Measurements from ENCODE around the gene CELF5.
"Not testable (repeated sequence)": the region's sequence is repeated elsewhere in the genome, so short reads cannot be mapped to it uniquely, and the experiment has no call there.

Gene CELF5

GRCh38 chr19:3189702-3190469 lies 34.6 kb upstream of the CELF5 start:
- DNase-seq (ENCODE audit: low read depth in 2 of 3, low spot score in 1 of 3): no peak

DNA sequence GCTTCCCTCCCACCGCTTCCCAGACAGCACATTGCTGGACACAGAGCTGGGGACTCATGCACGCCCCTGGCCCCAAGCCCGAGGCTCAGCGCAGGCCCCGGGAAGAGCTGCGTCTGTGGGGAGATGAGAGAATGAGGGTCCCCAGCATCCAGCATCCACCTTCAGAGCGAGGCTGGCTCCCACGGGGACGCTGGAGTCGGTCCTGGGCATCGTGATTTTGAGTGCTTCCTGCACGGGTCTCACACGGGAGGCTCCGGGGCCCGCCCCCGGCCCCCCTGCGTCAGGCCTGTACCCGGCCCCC lies 34.0 kb upstream of the CELF5 start:
- DNase-seq (ENCODE audit: low read depth in 2 of 3, low spot score in 1 of 3): no peak

GRCh38 chr19:3190921-3191805 lies 33.3 kb upstream of the CELF5 start:
- no peak for DNase-seq (ENCODE audit: low read depth in 2 of 3, low spot score in 1 of 3)

- DNase-seq (ENCODE audit: low read depth in 2 of 3, low spot score in 1 of 3): not testable (repeated sequence)
Observed at GRCh38 chr19:3191806-3192104, 32.7 kb upstream of the CELF5 start.

DNA sequence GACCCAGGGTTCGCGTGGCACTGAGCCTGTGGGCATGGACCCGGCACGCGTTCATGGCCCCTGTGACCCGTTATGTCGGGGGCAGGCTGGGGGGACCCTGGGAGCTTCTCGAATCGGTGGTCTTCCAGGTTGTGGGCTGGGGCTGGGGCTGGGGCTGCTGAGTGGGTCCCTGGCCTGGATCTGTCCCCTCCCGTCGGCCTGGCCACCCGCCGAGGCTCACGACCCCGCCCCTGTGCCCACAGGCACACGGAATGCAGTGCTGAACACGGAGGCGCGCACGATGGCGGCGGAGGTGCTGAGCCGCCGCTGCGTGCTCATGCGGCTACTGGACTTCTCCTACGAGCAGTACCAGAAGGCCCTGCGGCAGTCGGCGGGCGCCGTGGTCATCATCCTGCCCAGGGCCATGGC lies 32.2 kb upstream of the CELF5 start:
- no peak for DNase-seq (ENCODE audit: low read depth in 2 of 3, low spot score in 1 of 3)

GRCh38 chr19:3192684-3193083 lies 31.8 kb upstream of the CELF5 start:
- DNase-seq (ENCODE audit: low read depth in 2 of 3, low spot score in 1 of 3): no peak

DNA sequence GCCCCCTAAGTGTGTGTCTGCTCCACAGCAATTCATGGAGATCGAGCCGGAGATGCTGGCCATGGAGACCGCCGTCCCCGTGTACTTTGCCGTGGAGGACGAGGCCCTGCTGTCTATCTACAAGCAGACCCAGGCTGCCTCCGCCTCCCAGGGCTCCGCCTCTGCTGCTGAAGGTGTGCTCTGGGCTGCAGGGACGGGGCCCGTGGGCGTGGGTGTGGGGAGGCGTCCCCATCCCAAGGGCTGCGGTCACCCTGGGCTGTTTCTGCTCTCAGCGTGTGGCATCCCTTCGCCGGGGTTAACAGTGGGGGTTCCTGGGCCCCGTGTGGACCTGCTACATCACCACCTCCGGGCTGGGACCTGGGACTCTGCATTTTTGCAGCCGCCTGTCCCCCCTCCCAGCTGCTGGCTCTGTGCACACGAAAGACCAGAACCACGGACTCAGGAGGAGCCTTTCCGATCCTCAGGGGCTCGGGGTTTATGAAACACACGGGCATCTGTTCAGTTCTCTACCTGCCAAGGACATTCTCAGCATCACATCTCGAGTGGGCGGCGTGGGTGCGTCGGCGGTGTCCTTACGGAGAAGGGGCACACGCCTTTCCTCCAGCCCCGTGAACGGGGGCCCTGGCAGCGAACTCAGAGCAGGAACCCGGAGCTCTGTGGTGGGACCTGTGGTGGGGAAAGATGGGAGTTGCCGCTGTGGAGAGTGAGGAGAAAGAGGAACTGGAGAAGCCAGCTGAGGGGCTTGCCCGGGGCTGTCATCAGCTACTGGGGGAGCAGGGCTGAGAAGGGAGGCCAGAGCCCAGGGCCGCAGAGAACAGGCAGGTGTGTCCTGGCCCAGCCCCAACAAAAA lies 31.0 kb upstream of the CELF5 start:
- no peak for DNase-seq (ENCODE audit: low read depth in 2 of 3, low spot score in 1 of 3)

DNA sequence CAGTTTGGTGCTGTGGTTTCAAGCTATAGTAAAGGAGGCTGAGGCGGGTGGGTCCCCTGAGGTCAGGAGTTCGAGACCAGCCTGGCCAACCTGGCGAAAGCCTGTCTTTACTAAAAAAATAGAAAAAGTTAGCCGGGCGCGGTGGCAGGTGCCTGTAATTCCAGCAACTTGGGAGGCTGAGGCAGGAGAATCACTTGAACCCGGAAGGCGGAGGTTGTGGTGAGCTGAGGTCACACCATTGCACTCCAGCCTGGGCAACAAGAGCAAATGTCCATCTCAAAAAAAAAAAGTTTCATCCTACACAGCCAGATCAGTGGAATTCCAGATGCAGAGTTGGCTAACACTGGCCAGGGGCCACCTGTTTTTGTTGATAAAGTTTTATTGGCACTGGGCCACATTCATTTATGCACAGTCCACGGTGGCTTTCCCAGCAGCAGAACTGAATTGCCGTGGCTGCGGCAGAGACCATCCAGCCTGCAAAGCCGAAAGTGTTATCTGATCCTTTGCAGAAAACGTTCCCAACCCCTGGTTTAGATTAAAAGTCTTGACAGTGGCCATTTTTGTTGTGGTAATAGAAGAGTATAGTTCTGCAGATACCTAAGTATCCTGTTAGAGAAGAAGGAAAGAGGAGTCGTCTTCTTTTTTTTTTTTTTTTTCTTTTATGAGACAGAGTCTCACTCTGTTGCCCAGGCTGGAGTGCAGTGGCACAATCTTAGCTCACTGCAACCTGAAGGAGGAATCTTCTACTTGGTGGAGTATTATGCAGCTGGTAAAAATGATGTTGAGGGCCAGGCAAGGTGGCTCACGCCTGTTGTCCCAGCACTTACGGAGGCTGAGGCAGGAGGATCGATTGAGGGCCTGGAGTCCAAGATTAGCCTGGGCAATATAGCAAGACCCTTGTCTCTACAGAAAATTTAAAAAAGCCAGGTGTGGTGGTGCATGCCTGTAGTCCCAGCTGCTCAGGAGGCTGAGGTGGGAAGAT lies 30.1 kb upstream of the CELF5 start:
- no peak for DNase-seq (ENCODE audit: low read depth in 2 of 3, low spot score in 1 of 3)

GRCh38 chr19:3196064-3196932 lies 28.2 kb upstream of the CELF5 start:
- no peak for DNase-seq (ENCODE audit: low read depth in 2 of 3, low spot score in 1 of 3)

DNA sequence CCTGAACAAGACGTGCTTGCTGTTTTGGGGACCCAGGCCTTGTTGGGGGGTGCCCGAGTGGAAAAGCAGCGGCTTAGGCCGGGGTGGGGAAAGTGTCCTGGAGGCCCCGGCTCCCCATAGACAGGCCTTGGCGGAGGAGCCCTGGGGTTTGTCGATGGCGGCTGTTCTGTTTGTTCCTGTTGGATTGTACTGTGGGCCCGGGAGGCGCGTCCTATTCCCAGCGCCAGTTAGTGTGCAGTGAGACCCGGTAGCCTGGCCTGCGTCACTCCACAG lies 27.6 kb upstream of the CELF5 start:
- no peak for DNase-seq (ENCODE audit: low read depth in 2 of 3, low spot score in 1 of 3)

DNA sequence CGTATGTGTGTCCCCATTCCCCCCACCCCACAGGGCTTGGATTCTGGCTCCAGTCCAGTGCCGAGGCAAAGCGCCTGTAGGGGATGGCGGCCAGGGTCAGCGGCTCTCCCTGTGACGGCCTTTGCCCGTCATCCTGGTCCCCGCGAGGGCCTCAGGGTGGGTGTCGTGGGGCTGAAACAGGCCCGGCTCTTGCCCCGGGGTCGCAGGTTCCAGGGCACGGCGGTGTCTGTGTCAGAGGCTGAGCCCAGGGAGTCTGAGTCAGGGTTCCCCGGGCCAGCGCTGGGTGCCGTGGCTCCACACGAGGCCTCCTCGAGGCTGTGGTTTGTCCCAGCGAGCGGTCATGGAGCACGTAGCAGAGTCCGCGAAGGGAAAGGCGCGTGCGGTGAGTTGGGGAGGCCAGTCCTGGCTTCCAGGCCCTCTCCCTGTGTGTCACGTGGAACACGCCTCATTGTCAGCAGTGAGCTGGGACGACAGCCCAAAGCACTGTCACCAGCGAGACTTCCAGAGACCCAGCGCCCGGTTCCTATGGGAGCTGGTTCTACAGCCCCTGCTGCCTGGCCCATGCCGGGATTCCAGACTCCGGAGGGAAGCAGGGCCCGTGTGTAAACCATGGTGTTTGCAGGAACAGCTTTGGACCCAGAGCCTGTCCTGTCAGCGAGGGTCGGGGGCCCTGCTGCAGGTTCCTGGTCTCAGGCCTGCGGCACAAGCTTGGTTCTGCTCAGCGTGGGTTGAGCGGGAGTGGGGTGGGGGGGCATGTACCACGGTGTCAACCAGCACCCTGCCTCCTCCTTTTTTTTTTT lies 25.4 kb upstream of the CELF5 start:
- no peak for DNase-seq (ENCODE audit: low read depth in 2 of 3, low spot score in 1 of 3)

GRCh38 chr19:3201072-3201700 lies 23.3 kb upstream of the CELF5 start:
- no peak for DNase-seq (ENCODE audit: low read depth in 2 of 3, low spot score in 1 of 3)

DNA sequence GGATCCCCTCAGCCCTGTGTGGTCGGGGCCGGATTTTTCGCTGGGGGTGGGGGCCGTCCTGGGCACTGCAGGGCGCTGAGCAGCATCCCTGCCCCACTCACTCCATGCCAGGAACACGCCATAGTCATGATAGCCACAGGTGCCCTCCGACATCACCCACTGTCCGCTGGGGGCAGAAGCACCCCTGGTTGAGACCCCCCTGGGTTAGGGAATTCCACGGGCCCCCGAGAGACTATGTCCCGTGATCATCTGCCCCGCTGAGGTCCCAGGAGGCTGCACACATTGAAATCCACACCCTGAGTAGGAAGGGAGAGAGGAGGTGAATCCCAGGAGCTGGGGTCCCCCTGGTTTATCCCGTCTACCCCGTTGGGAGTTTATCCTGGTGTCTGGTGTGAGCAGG lies 22.6 kb upstream of the CELF5 start:
- no peak for DNase-seq (ENCODE audit: low read depth in 2 of 3, low spot score in 1 of 3)

DNA sequence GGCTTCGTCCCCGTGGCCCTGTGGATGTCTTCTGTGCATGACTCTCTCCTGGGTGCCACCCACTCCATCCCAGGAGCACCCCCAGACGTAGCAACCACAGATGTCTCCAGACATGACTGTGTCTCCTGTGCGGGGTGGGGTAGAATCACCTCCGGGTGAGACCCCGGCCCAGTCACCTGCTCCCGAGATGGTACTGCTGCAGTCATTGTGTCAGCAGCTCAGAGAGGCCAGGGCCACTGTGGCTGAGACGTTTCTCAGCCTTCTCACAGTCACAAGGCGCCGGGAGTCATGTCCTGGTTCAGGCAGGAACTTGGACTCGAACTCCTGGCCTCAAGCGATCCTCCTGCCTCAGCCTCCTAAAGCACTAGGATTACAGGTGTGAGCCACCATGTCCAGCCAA lies 22.1 kb upstream of the CELF5 start:
- DNase-seq (ENCODE audit: low read depth in 2 of 3, low spot score in 1 of 3): no peak

DNA sequence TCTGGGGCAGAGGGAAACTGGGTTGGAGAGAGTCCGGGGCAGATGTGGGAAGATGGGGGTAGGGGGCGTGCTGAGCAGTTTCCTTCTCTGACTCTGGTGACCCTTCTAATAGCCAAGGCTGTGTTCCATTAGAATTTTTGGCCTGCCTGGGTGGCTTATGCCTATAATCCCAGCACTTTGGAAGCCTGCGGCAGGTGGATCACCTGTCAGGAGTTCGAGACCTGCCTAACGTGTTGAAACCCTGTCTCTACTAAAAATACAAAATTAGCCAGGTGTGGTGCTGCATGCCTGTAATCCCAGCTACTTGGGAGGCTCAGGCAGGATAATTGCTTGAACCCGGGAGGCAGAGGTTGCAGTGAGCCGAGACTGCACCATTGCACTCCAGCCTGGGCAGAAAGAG lies 21.6 kb upstream of the CELF5 start:
- DNase-seq (ENCODE audit: low read depth in 2 of 3, low spot score in 1 of 3): not testable (repeated sequence)

DNA sequence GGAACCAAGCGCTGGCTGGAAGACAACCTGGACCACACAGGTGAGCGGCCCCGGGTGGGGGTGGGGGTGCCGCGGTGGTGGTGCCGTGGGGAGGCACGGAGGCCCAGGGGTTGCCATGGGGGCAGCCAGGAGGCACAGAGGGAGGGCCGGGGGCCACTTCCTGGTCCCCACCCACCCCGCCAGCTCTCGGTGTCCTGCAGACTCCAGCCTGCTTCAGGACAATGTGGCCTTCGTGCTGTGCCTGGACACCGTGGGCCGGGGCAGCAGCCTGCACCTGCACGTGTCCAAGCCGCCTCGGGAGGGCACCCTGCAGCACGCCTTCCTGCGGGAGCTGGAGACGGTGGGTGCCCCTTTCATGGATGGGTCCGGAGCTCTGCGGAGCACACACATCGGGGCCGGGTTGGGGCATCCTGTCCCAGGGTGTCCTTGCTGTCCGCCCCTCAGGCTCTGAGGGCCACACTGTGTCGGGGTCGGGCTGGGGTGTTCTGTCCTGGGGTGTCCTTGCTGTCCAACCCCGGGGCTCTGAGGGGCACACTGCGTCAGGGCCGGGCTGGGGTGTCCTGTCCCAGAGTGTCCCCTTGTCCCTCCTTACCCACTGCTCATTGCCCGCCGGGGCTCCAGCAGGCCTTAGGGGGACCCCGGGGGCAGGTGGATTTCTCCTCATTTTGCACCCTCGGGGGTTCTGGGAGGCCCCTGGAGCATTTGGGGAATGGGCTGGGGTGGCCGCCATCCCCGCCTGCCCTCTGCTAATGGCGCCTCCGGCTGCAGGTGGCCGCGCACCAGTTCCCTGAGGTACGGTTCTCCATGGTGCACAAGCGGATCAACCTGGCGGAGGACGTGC lies 20.4 kb upstream of the CELF5 start:
- DNase-seq (ENCODE audit: low read depth in 2 of 3, low spot score in 1 of 3): no peak

DNA sequence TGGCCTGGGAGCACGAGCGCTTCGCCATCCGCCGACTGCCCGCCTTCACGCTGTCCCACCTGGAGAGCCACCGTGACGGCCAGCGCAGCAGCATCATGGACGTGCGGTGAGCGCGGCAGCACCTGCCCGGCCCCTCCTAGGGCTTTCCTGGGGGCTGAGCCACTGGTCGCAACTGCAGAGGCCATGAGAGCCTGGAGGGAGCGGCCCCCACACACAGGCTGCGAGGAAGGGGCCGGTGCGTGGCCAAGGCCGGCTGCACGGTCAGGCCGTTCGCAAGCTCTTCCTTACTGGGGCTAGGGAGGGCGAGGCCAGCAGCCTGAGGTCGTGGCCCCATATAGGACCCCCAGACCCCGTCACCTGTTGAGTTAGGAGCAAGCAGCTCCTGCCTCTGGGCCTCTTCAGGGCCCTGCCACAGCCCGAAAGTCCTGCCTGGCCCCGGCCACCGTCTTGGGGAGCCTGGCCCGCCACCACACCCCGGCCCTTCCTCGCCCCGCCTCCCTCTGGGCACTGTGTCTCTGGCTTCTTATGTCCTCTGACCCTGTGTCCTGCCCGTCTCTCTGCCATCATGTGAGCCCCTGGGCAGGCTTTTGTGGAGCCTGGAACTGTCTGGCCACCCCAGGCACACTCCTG lies 19.7 kb upstream of the CELF5 start:
- no peak for DNase-seq (ENCODE audit: low read depth in 2 of 3, low spot score in 1 of 3)
